RCC 7860 (cell line): ENCODE data around the gene CFAP97D2.
"Not testable (repeated sequence)": the region's sequence is repeated elsewhere in the genome, so short reads cannot be mapped to it uniquely, and the experiment has no call there.

Experiments used
- DNase-seq: peaks from one replicate; pipeline ENCODE4 v3.0.0-alpha.2; 2015; ENCODE audit warnings: low spot score
- FAIRE-seq: peaks from 2 replicates; lab custom pipeline; 2012; peaks lifted over from hg19 to GRCh38; lab: Jason Lieb, UNC

Gene CFAP97D2

DNA sequence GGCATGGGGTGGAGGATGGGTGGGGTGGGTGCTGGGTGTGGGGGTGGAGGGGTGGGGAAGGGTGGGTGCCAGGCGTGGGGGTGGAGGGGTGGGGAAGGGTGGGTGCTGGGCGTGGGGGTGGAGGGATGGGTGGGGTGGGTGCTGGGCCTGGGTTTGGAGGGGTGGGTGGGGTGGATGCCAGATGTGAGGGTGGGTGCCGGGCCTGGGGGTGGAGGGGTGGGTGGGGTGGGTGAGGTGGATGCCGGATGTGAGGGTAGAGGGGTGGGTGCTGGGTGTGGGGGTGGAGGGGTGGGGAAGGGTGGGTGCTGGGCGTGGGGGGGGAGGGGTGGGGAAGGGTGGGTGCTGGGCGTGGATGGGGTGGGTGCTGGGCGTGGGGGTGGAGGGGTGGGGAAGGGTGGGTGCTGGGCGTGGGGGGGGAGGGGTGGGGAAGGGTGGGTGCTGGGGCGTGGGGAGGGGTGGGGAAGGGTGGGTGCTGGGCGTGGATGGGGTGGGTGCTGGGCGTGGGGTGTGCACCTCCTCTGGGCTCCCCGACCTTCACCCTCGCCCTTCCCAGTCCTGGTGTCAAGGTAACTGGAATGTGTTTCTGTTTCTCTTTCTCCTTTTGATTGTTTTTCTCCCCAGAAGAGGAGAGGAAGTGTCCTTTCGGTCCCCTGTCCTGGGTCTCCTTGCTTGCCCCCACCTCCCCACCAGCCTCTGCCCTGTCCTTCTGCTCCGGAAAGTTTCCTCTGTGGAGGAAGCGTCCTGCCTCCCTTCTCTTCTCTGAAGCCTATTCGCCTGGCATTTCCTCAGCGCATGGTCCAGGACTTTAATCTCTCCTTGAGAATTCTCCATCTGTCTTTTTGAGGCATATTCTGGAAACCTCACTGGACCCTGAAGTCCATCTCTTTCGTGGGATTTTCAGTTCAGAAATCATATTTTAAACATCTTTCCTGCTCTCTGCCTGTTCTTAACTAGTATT lies 22.9 kb upstream of the CFAP97D2 start:
- no peak for FAIRE-seq
- no peak for DNase-seq

DNA sequence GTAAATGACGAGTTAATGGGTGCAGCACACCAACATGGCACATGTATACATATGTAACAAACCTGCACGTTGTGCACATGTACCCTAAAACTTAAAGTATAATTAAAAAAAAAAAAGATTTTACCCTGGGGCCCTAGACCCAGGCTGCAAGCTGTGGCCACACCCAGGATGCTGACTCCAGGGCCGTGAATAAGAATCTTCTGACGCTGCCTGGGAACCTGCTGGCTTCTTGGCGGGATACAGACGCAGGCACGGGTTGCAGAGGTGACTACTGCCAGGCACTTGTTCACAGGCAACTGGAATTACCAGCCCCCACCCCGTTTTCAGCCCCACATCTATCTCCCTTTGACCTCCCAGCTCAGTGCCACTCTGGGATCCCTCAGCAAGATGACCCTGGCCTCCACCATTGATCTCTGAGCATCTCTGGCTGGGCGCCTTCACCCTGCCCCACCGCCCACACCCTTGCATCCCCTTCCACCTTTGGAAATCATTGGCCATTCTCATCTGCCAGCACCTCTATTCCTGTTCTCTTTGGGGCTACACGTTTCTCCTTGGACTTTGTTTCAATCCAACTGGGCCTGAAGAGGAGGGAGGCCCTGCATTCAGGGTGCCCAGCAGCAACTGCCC lies 21.1 kb upstream of the CFAP97D2 start:
- DNase-seq (no peak), FAIRE-seq (no peak)

DNA sequence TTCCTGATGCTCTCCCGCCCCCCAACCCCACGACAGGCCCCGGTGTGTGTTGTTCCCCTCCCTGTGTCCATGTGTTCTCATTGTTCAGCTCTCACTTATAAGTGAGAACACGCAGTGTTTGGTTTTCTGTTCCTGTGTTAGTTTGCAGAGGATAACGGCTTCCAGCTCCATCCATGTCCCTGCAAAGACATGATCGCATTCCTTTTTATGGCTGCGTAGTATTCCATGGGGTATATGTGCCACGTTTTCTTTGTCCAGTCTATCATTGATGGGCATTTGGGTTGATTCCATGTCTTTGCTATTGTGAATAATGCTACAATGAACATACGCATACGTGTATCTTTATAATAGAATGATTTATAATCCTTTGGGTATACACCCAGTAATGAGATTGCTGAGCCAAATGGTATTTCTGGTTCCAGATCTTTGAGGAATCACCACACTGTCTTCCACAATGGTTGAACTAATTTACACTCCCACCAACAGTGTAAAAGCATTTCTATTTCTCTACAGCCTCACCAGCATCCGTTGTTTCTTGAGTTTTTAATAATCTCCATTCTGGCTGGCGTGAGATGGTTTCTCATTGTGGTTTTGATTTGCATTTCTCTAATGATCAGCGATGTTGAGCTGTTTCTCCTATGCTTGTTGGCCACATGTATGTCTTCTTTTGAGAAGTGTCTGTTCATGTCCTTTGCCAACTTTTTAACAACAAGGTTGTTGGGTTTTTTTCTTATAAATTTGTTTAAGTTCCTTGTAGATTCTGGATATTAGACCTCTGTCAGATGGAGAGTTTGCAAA lies 20.0 kb upstream of the CFAP97D2 start:
- not testable (repeated sequence) for FAIRE-seq, DNase-seq

DNA sequence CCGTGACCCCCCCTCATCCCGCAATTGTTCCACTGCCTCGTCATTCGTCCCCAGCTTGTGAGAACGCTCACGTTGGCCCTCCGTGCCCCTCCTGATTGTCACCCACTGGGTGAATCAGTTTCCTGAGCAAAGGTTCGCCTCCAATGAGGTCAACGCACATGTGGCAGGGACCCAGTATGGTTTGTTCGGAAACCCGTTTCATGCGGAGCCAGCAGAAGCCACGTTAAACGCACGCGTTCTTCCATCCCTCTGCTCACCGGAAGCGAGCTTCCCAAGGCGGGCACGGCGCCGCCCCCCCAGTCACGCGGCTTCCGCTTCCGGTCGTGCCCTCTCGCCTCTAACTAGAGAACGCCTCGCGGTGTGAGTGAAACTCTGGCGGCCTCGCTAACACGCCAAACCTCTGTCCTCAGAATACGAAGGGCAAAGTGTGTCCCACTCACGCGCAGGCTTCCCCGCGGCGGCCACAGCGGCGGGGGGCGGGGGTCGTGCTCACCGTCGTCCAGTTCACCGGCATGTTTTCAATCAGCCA lies 18.0 kb upstream of the CFAP97D2 start:
- no peak for FAIRE-seq
- DNase-seq: no peak

DNA sequence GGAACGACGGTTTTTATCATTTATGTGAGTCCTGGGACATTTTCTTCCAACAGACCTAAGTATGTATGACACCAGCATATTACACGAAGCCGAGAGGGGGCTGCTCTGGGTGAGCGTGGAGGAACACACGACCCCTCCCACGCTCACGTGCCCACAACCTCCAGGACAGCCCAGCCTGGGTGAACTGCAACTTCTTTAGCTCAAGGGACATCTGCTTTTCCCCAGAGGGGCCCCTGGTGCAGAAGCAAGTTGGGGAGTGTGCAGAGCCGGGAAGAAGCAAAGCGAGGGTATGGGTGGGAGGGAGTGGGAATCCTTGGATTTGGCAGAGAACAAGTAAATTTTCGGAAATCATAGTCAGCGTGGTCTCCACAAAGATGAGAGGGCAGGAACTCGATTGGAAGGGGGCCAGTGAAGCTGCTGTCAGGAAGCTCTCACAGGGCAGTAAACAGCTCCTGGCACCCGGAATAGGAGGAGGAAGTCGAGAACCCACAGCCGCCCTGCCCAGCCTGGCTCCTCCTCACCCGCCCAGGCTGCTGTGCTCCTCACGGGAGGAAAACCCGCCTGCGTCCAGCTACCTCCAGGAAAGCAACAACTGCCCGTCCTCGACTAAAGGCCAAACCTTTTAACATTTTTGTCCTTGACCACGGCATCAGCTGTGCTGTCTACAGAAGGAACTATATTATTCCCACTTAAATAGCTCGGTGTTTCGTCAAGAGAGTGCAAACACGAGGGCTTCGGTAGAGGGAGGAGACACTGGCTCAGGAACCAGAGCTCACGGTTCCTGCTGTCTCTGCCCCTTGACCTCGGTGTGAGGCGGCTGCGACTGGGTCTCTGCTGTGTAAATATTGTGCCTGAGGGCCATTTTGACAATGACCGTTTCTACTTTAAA lies 17.2 kb upstream of the CFAP97D2 start:
- FAIRE-seq (no peak), DNase-seq (no peak)

DNA sequence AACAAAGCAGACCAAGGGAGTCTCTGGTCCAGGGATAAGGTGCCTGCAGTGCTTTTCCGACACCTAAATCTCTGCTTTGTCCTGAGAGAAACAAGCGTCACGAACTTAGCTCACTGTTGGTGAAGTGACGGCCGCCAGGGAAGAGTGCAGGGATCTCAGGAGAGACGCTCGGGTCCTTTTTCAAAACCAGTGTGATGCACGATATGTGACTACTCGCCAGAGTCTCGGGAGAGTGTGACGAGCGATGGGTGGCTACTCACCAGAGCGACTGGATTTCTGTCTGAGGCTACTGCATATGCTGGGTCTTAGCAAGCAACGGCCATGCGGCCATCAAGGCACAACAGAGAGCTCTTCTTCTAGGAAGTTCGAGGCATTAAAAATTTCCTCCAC lies 16.5 kb upstream of the CFAP97D2 start:
- no peak for FAIRE-seq
- DNase-seq: no peak

DNA sequence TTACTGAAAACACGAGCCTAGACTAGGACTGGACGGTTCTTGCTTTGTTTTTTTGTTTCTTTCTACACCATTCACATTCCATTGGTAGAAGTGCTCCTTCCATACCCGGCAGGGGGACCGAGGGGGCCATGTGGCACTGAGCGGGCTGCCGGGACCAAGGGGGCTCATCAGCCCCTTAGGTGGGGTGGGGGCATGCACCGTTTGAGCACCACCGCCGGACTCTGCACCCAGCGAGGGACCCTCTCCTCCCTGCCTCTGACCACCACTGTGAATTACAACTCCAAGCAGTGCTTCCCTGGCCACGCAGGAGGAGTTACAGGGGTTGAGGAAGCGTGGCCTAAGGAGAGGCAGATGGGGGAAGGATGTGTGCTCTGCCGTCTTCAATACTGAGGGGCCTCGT lies 15.0 kb upstream of the CFAP97D2 start:
- FAIRE-seq: no peak

DNA sequence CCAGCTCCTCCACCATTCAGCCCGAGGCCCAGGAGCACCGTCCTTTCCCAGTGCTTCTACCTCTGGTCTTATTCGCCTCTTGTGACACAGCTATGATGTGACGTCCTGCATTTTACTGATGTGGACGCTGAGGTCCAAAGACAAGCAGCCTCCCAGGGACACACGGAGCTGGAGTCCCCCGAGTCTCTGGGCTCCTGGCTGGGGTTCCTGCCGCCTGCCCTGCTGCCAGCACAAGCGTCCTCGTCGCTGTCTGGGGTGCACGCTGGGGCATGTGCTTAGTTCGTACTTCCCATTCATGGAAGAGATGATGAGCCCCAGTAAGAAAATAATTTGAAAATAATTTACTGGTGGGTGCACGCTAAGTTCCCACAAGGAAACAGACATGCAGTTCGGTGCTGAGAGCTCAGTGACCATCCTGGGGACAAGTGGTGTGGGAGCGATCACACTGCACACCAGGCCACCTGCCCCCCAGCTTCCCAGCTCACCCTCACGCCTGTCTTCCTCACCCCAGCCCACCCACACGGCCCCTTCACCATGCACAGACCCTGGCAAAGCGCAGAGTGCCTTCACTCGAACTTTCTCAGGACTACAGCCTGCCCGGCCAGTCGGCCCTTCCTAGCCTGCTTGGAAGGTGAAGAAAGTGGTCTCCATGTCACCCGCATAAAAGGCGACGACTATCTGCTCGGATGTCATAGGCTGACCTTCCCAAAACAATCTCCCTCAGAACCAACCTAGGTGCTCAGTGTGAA lies 14.2 kb upstream of the CFAP97D2 start:
- FAIRE-seq: no peak
- no peak for DNase-seq

More for the DNA sequence above, 15.0 kb upstream of the CFAP97D2 start:
- no peak for DNase-seq

DNA sequence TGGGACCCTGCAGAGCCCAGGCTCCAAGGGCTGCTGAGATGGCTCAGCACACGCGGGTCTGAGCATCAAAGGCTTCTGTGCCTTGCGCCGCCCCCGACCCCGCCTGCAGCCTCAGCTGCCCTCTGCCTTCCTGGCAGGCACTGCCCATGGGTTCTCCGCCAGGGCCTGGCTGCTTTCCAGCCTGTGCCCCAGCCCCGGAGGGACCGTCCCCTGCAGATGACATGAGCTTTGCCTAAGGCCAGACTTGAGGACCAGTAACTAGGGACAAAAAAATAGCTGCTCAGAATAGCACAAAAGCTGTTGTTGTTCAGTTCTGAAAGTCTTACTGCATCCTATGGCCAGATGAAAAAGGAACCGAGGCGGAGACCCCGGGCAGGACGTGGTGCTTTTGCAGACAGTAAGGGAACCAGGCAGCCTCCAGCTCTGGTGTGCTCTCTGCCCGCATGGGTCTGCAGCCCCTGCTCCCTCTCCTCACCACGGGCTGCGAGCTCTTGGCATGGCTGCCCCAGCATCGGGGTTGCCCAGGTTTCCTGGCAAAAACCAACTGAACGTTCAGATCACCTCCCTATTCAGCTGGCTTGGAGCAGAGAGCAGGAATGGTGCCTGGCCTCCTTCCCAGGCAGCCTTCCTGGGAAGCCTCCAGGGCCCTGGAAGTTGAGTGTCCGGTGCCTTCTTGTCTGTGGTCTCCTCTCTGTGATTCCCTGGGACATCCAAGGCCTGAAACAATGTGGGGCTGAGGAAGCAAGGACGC lies 12.5 kb upstream of the CFAP97D2 start:
- FAIRE-seq (no peak), DNase-seq (no peak)

DNA sequence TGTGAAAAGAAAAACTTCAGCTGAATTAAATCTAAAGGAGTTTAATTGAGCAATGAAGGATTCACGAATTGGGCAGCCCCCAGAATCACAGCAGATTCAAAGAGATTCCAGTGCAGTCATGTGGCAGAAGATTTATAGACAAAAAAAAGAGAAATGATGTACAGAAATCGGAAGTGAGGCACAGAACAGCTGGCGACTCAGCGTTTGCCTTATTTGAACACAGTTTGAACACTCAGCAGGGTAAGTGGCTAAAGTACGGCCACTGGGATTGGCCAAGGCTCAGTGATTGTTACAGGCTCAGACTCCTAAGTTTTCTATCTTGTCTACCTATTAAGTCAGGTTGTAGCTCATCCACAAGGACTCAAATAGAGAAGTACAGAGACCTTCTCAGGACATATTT lies 11.6 kb upstream of the CFAP97D2 start:
- DNase-seq: no peak
- FAIRE-seq: no peak

DNA sequence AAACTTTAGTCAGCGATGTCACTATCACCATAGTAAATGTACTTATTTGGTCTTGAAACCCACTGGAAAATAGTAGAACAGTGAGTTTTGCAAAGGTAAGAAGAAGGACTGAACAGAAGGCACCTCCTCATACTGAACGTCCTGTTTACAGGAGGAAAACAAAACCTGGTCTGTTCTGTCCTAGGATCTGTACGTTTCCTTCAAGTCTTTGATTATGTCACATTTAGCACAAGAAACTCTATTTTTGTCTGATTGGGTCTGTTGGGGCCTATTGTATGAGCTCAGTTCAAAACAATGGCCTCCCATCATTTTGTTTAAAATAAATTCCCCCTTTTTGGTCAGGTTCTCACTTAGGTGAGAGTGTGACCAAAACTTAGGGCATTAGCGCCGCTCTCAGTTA lies 11.2 kb upstream of the CFAP97D2 start:
- DNase-seq (no peak), FAIRE-seq (no peak)

DNA sequence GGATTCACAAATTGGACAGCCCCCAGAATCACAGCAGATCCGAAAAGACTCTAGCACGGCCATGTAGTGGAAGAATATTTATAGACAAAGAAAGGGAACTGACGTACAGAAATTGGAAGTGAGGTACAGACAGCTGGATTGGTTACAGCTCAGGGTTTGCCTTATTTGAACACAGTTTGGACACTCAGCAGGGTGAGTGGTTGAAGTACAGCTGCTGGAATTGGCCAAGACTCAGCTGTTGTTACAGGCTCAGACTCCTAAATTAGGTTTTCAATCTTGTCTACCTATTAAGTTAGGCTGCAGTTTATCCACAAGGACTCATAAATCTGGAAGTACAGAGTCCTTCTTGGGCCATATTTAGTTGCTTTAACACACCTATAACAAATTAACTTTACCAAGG lies 5.8 kb upstream of the CFAP97D2 start:
- FAIRE-seq (no peak), DNase-seq (no peak)

DNA sequence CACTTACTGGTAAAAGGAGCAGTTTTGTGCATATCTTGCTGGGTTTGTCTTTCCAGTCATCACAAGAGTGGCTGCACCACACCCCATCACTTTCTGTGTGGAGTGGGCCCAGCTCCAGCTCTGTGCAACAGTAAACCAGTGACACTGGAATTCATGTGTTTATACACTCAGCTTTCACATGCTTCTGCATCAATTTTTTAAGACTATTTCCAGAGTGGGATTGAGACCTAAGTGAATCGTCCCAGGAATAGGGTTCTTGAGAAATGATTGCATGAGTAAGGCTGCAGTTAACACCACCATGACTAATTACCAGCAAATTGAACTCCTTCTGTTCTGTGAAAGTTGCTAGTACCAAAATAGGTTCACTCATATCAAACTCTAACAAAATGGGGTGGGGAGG lies 5.3 kb upstream of the CFAP97D2 start:
- DNase-seq (no peak), FAIRE-seq (no peak)

DNA sequence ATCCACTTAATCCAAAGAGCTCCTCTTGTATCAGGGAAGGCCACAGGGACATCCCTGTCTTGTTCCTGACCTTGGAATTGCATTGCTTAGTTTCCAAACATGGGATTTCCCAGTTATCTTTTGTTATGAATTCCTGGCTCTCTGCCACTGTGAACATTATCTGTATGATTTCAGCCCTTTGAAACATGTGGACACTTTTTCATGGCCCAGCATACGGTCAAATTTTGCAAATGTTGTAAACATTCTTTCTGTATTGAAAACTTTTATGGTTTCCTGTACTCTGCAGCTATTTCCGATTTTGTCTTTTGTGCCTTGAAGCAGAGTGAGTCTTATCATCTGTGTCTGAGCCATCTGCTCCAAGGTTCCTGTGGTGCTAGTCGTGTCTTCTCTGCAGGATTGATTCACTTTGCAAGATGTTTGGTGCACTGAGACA lies 4.5 kb upstream of the CFAP97D2 start:
- no peak for DNase-seq

DNA sequence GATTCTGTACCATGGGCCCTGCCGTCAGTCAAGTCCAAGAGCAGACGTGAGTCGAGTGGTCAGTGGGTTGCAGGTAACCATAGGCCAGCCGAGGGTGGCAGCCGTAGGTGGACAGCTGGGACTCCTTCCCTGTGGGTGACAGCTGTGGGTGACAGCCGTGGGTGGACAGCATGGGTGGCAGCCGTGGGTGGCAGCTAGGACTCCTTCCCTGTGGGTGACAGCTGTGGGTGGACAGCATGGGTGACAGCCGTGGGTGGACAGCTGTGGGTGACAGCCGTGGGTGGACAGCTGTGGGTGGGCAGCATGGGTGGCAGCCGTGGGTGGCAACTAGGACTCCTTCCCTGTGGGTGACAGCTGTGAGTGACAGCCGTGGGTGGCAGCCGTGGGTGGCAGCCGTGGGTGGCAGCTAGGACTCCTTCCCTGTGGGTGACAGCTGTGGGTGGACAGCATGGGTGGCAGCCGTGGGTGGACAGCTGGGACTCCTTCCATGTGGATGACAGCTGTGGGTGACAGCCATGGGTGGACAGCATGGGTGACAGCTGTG lies 2.6 kb upstream of the CFAP97D2 start:
- DNase-seq, FAIRE-seq: not testable (repeated sequence)

More for the DNA sequence above, 4.5 kb upstream of the CFAP97D2 start:
- no peak for FAIRE-seq

DNA sequence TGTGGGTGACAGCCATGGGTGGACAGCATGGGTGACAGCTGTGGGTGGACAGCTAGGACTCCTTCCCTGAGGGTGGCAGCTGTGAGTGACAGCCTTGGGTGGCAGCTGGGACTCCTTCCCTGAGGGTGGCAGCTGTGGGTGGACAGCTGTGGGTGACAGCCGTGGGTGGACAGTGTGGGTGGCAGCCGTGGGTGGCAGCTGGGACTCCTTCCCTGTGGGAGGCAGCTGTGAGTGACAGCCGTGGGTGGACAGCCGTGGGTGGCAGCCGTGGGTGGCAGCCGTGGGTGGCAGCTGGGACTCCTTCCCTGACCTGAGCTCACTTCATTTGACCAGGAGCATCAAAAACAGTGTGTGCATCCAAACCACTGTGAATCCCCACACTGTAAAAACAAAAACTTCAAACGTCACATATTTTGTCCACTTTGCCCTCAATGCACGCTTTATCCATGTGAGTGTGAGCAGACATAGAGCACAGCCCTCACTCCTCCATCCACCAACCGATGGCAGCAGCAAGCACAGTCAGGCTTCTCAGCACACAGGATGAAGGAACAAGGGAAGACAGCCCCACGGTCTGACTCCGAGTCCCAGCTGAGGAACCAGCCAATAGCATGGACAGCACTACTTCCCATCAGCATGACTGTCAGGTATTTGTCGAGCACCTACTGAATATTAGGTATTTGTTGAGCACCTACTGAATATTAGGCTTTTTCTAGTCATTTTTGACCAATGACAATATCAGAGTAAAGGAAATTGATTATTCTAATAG lies 1.6 kb upstream of the CFAP97D2 start:
- FAIRE-seq: no peak
- DNase-seq: no peak

DNA sequence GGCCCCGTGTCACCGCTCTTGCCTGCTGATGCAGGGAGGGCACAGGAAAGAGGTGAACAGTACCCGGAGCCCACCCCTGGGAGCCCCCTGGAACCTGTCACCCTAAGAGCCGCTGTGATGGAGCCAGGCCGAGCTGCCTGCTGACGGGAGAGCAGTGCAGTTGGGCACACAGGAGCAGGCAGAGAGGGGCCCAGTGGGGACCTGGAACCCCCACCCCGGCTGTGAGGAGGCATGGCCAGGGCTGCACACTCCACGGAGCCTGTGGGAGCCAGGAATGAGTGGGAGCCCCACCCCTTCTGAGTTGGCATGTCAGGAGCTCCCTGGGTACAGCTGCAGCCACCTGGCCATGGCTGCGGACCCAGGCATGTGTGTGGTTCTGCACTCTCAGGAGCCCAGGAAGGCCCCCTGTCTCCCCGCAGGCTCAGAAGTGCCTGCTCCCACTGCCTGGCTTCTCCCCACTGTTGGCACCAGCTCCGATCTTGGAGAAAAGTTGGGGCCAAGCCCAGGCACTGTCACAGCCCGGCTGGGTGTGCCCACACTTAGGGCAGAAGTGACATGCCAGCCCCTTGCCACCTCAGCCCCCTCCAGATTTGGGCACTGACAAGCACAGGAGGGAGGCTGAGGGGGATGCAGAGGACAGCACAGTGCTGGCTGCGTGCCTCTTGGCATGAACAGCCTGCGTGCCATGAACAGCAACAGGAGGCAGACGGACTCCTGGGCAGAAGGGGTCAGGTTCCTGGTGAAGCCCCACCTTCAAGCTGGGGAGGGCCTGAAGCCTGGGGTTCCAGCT lies 6.3 kb downstream of the CFAP97D2 start:
- FAIRE-seq (no peak), DNase-seq (no peak)
